GM19395 (cell line): ENCODE data around the gene TRIOBP.
"Not testable (repeated sequence)": the region's sequence is repeated elsewhere in the genome, so short reads cannot be mapped to it uniquely, and the experiment has no call there.

Source experiments
- ATAC-seq: cut with Tn5 transposase; IDR thresholded peaks from one replicate; pipeline ENCODE4 v1.9.1; 2021; ENCODE audit warnings: mild to moderate bottlenecking, moderate library complexity; ENCODE audit not compliant: unreplicated experiment

The TRIOBP gene

GRCh38 chr22:37775785-37776638 lies 79.2 kb downstream of the TRIOBP start:
- ATAC-seq, result no peak

GRCh38 chr22:37776639-37777005 lies 79.8 kb downstream of the TRIOBP start:
- ATAC-seq, result no peak

GRCh38 chr22:37777122-37777687 lies 80.4 kb downstream of the TRIOBP start:
- no peak for ATAC-seq

- ATAC-seq, result no peak
Observed at GRCh38 chr22:37778370-37779009, 81.6 kb downstream of the TRIOBP start.

GRCh38 chr22:37781434-37782059 lies 84.7 kb downstream of the TRIOBP start:
- ATAC-seq, result no peak

GRCh38 chr22:37782340-37783168 lies 85.7 kb downstream of the TRIOBP start:
- ATAC-seq, result no peak

GRCh38 chr22:37784829-37785495 lies 88.1 kb downstream of the TRIOBP start:
- ATAC-seq, result no peak

GRCh38 chr22:37790234-37790633 lies 93.4 kb downstream of the TRIOBP start:
- no peak for ATAC-seq

GRCh38 chr22:37792494-37792893 lies 95.6 kb downstream of the TRIOBP start:
- ATAC-seq, result no peak

GRCh38 chr22:37794376-37794775 lies 97.5 kb downstream of the TRIOBP start:
- ATAC-seq, result no peak

- ATAC-seq, result no peak
Observed at GRCh38 chr22:37796079-37796478, 99.2 kb downstream of the TRIOBP start.

- not testable (repeated sequence) for ATAC-seq
Observed at GRCh38 chr22:37797259-37797658, 100.4 kb downstream of the TRIOBP start.

- ATAC-seq, result no peak
Observed at GRCh38 chr22:37797874-37798500, 101.1 kb downstream of the TRIOBP start.

GRCh38 chr22:37799979-37800378 lies 103.1 kb downstream of the TRIOBP start:
- ATAC-seq, result not testable (repeated sequence)

- ATAC-seq, result no peak
Observed at GRCh38 chr22:37801946-37802309, 105.1 kb downstream of the TRIOBP start.

- ATAC-seq, result no peak
Observed at GRCh38 chr22:37802310-37803194, 105.7 kb downstream of the TRIOBP start.

GRCh38 chr22:37803195-37803638 lies 106.4 kb downstream of the TRIOBP start:
- no peak for ATAC-seq

- ATAC-seq, result no peak
Observed at GRCh38 chr22:37803639-37804351, 106.9 kb downstream of the TRIOBP start.
